HG03095 (cell line): ENCODE data around the gene TPX2.

Experiments used
- ATAC-seq: cut with Tn5 transposase; IDR thresholded peaks from one replicate; pipeline ENCODE4 v1.9.1; 2021; ENCODE audit warnings: moderate library complexity; ENCODE audit not compliant: unreplicated experiment

The TPX2 gene

DNA sequence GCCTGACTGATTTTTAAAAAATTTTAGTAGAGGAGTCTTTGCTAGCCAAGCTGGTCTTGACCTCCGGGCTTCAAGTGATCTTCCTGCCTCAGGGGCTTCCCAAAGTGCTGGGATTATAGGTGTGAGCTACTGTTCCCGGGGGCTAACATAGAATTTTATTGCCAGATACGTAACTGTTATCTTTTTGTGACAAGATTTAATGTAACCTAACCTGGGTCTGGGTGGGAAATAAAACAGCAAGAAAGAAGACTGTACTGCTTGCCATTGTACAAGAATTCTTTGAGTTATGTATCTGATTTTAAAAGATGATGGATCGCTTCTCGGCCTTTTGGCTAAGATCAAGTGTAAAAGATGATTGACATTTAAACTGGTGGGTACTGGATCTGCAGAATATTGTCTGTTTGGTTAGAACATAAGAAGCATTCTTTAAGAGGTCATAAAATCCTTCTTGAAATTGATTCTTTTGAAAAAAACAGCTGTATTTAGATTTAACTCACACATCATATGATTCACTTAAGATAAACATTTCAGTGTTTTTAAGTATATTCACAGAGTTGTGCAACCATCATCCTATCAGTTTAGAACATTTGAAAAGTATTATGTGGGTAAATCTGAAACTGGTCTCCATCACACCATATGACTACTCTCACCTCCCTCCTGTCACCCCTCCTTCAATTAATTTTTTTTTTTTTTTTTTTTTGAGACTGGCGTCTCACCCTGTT, 21.6 kb downstream of the TPX2 start:
- ATAC-seq = no peak

DNA sequence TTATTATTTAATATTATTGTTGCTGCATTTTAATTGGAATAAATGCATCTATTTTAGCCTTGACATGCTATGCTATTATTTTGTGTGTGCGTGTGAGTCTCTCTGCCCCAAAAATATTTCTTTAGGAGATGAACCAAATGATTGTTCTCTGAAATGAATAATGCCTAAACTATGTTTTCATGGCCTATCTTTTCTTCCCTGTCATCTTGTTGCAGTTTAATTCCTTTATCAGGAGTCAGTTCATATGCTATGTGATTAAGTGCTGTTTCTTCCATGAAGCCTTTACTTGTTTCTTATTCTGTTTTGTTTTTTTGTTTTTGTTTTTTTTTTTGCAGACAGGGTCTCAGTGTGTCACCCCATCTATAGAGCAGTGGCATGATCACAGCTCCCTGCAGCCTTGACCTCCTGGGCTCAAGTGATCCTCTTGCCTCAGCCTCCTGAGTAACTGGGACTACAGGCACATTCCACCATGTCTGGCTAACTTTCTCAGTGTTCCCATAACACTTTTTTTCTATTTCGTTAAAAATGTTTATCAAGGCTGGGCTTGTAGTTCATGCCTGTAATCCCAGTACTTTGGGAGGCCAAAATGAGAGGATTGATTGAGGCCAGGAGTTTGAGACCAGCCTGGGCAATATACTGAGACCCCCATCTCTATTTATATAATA, 25.7 kb downstream of the TPX2 start:
- no peak for ATAC-seq

DNA sequence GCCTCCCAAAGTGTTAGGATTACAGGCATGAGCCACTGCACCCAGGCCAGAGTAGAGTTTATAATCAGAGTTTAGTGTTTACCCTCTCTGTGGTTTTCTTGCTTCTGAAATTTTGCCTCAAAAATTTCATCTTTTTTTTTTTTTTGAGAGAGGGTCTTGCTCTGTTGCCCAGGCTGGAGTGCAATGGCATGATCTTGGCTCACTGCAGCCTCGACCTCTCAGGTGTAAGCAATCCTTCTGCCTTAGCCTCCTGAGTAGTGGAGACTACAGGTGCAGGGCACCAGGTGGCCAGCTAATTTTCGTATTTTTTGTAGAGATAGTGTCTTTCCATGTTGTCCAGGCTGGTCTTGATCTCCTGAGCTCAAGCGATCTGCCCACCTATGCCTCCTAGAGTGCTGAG, 28.7 kb downstream of the TPX2 start:
- ATAC-seq = no peak

DNA sequence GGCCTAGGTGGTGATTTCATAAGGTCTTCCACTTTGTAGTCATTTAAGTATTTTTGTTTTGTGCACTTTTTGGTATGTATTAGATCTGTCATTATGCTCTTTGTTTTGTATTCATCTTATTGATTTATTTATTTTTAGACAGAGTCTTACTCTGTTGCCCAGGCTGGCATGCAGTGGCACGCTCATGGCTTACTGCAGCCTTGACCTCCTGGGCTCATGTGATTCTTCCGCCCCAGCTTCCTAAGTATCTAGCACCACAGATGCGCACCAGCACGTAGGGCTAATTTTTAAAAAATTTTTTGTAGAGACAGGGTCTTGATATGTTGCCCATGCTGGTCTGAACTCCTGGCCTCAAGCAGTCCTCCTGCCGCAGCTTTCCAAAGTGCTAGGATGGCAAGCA, 30.6 kb downstream of the TPX2 start:
- ATAC-seq = no peak

DNA sequence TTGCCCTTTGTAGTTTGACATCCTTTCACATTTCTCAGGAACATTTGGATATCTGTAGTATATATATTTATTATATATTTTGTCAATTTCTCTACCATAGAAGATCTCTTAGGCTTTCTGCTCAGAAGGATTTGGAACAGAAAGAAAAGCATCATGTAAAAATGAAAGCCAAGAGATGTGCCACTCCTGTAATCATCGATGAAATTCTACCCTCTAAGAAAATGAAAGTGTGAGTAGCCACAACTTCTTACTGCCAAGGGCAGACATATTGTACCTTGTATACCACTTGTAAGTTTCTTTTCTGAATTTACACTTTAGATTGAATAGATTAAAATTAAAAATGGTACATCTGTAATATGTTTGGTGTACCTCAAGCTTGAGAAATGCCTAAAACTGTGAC, 31.2 kb downstream of the TPX2 start:
- no peak for ATAC-seq

DNA sequence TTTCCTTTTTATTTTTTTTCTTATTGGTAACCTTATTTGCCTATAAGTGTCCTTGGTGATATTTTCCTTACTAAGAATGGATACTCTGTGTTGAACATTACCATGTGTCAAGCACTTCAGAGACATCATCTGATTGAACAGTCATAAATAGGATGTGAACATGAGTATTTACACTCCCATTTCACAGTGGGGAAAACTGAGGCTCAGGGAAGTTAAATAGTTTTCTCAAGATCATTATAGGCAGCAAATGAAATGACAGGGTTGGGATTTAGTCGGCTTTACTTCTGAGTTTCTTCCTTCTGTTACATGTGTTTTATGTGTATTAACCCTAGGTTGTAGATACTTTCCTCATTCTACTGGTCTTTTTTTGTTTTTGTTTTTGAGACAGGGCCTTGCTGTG, 35.3 kb downstream of the TPX2 start:
- ATAC-seq = no peak

DNA sequence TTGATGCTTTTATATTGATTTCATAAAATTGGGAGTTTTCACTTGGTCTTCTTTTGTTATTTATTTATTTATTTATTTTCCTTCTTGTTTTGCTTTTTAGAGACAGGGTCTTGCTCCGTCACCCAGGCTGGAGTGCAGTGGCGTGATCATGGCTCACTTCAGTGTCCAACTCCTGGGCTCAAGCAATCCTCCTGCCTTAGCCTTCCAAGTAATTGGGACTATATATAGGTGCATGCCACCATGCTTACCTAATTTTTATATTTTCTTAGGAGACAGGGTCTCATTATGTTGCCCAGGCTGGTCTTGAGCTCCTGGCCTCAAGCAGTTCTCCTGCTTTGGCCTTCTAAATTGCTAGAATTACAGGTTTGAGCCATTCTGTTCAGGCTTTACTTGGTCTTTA, 41.7 kb downstream of the TPX2 start:
- ATAC-seq = no peak

DNA sequence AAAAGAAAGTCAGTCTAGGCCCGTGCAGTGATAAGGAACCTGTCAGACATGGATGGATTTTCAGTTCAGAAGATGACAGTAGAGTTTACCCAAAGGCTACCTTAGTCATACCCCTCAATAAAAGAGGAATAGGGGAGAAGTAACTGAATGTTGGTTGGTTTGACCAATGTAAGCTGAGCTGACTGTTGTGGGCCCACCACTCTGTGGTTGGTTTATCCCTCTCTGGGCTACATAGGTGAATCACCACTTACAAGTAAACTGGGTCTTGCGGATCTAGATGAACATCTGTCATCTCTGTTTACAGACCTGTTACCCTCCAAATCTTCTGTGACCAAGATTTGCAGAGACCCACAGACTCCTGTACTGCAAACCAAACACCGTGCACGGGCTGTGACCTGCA, 42.9 kb downstream of the TPX2 start:
- ATAC-seq = no peak

DNA sequence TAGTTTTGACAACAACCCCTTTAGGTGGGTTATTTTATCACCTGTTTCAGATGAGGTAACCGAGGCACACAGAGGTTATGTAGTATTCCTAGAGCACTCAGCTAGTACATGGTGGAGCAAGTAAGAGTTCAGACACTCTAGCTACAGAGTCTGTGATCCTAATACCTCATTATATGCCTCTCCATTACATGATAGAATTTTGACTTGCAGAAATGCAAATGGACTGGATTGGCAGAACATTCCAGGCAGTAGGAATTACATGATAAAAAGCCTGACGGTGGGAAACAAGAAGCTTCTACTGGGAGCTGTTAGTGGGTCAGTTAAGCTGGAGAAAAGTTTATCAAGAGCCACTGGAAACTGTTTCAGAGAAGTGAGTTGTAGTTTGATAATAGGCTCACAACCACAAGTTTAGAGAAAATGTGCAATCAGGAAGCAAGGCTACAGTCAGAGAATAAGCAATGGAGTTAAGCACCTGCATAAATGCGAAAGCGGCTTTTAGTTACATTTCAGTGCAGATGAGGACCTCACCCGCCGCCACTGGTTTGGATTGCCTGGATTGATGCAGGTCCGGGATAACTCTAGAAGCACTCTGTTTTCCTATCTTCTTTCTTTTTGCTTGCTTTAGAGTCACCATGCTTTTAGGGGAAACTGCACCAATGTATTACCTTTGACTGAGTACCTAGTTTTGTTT, 45.4 kb downstream of the TPX2 start:
- no peak for ATAC-seq

DNA sequence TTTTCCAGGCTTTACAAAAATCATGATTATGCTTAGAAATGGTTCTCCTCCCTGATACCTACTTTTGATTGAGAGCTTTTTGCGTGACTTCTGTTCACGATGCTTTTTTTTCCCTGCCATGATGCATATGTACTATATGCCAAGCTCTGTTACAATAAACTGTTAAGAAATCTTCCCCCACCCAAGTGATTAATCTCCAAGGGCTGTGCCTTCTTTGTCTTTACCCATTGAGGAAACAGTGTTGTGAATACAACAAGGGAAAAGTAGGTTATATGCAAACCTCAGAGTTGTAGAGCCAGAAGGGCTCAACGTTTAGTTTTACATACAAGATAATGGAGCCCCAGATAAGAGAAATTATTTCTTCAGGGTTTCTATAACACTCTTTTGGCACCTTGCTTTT, 46.0 kb downstream of the TPX2 start:
- ATAC-seq = no peak

DNA sequence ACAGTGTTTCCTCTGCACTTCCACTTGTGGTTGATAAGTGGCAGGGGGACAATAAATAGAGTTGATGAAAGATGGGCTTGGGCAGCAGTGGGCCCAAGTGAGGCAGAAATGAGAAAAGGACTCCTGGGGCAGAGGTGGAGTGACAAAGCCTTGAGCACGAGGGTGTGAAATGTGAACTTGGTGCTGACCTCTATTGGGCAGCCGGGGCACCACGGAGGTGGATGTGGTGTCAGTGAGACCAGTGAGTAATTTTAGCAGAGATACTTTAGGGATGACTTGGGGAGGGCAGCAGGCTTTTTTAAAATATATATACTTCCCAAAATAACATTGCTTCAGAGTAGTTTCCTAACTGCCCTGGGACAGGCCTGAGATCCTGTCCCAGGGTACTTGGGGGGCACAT, 49.5 kb downstream of the TPX2 start:
- no peak for ATAC-seq

DNA sequence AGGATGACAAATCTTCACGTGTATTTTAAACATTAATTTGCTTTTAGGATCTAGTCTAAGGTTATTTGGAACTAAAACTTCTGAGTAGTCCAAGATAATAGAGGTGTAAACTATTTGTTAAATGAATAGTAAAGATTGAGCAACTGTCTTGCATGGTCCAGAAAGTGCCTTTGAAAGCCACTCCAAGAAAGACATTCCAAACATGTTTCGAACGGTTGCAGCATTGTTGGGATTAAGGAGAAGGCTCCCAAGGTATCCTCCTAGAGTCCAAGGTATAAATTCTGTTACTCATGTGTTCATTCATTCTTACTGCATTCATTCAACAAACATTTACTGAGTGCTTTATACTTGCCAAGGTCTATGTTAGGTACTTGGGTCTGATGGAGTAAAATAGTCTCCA, 51.3 kb downstream of the TPX2 start:
- ATAC-seq = no peak

DNA sequence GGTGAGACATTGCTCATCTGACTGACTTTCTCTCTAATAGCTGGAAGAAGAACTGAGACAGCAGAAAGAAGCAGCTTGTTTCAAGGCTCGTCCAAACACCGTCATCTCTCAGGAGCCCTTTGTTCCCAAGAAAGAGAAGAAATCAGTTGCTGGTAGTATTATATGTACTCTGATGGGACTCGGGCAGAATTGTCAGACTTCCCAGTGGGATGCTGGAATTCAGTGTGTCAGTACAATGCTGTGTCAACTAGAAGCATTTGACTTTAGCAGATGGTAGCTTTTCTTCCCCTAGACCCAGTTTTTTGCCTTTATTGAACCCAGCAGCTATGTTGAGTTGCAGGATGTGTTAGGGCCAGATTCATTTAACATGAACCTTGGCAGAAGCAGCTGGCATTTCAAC, 58.3 kb downstream of the TPX2 start:
- no peak for ATAC-seq

DNA sequence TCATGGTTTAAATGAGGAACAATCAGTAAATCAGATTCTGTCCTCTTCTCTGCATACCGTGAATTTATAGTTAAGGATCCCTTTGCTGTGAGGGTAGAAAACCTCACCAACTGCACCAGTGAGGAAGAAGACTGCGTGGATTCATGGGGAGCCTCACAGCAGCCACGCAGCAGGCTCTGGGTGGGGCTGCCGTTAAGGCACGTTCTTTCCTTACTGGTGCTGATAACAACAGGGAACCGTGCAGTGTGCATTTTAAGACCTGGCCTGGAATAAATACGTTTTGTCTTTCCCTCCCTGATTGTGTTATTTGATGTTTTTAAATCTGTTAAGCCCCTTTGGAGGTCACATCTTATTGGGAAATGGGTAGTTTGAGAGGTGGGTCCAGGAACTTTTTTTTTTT, 62.4 kb downstream of the TPX2 start:
- no peak for ATAC-seq

DNA sequence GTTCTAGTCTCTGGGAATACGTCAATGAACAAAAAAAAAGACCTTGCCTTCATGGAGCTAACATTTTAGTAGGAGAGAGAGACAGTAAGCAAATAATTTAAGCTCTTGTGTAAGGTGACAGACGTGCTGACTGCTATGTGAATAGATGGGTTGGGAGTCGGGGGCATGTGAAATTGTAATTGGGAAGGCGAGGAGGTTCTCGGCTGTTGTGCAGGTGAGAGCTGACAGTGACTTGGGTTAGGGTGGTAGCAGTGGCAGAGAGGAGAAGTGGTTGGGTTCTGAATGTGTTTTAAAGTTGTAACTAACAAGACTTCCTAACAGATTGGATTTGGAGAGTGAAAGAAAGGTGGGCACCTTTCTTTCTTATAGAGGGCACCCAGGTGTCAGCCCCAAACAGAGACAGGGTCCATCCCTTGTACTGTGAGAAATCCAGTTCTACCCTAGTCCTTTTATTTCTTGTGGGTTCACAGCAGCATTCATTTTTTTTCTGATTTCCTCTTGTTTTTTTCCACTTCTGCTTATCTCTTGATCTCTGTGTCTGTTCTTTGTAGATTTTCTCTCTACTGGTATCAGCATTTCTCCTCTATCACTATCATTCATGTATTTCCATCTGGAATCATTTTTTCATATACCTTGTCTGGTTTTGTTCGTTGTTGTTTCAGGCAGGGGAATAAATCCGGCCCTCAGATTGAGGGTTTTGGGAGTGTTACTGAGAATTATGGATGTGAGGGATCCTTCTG, 64.6 kb downstream of the TPX2 start:
- no peak for ATAC-seq

DNA sequence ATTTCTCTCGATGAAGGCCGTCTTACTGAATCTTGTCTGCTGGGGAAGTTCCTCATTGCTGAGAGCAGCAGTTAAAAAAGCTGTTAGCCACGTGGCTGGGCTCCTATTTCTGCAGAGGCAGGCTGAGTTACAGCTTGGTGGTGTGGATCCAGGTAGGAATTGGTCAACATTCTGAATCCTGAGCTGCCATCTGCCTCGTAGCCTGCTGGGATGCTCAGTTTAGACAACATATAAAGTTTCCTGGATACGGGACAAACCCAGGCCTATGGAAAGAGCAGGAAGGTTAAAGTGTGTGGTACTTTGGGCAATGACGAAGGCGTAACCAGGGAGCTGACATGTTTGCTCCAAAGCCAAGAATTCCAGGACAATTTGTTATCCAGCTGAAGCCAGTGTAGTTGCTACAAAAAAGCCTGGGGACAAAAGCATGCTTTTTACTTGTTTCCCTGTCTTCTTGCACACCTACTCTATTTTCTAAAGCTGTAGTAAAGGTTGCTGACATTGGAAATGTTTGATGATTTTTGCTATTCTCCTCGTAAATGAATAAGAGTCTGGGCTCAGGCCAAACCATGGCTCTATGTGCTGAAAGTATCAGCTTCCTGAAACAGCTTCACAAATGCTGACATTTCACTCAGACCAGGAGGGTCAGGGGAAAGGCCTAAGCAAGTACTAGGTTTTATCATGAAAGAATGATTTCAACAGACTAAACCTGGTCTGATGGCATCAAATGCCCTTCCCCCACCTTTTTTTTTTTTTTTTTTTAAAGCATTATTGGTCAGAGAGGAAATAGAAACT, 67.7 kb downstream of the TPX2 start:
- ATAC-seq = no peak

DNA sequence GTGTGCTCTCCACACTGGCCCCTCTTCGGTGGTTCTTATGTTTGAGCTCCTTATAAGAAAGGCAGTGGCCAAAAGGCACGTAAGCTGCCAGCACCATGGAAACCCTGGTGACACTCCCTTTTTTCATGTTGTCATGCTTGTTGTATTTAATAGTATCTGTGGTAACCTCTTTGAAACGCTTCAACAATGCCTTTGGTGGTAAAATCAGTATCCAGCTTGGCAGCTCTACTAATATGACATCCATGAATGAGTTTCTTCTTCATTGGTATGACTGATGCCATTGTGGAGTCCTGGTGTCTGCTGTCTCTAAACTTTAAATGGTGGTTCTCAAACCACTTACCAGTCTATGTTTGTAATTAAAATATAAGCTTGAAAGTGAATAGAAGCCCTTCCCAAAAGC, 69.4 kb downstream of the TPX2 start:
- no peak for ATAC-seq

DNA sequence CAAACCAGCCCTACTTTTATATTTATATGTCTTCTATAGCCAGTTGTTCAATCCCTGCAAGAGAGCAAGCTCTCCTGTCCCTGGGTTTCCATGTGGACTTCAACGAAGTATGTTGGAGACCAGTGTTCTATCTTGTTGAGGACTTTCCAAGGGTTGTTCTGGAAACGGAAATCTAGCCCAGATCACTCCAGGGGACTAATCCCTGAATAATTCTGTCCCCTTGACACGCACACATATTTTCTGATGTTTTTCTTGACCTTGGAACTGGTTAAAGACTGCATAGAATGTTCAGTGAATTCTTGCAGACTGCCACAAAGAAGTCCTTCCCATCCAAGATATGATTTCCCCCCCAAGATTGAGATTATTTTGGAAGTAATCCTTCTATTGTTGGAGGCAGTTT, 70.6 kb downstream of the TPX2 start:
- no peak for ATAC-seq

DNA sequence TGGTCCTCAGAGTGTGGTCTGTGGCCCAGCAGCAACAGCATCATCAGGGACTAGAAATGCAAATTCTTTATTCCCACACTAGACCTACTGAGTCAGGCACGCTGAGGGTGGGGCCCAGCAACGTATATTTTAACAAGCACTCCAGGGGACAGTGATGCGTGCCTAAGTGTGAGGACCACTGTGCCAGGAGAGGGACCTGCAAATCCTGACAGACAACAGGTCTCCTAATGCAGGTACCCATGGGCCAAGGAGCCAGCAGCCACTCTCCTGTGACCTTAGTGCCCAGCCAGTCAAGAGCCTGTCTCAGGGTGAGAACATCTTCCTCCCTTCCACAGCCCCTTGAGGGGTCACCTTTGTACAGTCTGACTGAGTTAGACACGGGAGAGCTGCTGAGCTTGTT, 72.1 kb downstream of the TPX2 start:
- ATAC-seq = no peak

DNA sequence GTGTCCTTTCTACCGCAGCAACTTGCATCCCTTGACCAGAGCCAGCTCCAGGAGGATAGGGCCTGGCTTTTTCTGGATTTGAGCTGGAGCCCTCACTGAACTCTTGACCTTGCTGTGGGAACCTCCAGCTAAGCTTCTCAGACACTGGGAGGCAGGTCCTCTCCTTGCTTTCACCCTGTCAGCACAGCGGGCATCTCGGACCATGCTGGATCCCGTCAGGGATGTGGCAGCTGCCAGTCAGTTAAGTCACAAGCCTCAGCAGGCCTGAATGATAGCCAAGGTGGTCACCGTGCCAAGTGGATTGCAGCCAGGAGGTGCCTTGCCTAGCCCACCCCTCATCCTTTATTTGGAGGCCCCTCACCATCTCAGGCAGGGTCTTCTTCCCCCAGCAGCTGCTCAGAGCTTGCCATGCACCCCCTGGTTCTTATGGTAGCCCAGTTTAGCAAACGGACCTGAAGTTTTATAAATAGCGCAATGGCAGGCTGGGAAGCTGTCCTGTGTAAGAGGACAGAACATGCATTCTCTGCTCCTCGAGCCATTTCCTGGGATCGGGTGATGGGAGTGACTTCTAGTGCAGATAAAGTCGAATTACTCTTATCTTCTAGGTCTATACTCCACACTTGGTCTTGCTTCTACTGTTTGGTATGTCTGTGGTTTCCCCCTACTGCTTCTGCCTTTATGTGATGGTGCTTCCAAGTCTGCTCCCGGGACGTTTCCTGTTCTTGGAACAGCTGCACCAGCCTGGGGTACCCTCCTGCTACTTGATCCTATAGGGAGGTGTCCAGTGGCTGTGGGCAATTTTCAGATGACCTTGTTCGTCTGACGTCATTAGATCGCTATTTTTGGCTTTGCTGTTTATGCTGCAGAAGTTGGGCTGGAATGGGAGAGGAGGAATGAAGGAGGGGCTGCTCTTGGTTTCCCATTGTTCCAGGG, 73.0 kb downstream of the TPX2 start:
- ATAC-seq = no peak
